Activated T-cell treated with anti-CD3 and anti-CD28 coated beads, Interleukin-2, amount 50 U/mL, for 48 hours (primary cell): Measurements from ENCODE around the gene ATF1.
"Not testable (repeated sequence)": the region's sequence is repeated elsewhere in the genome, so short reads cannot be mapped to it uniquely, and the experiment has no call there.

Experiments
- DNase-seq, 2 experiments: peaks; one replicate each; pipeline ENCODE4 v3.0.0-alpha.2; 2020

ATF1 gene

DNA sequence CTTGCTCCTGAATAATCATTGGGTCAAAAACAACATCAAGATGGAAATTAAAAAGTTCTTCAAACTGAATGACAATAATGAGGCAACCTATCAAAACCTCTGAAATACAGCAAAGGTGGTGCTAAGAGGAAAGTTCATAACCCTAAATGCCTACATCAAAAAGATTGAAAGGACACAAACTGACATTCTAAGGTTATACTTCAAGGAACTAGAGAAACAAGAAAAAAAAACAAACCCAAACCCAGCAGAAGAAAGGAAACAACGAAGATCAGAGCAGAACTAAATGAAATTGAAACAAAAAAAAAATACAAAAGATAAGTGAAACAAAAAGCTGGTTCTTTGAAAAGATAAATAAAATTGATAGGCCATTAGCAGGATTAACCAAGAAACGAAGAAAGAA lies 105.0 kb downstream of the ATF1 start:
- DNase-seq = not testable (repeated sequence)
